GM12865 (cell line): Measurements from ENCODE around the gene CYP39A1.

ENCODE experiments used
- DNase-seq: peaks from one replicate; pipeline ENCODE4 v3.0.0; 2010; ENCODE audit warnings: low read depth
- H3K4me3 ChIP-seq: 2 replicates; pipeline ENCODE4 v1.5.1; 2011; ENCODE audit warnings: mild to moderate bottlenecking, low read depth, low read length, control low read depth
- TF ChIP-seq, protein P1 (sequence below): IDR thresholded peaks from 2 replicates; pipeline ENCODE4 v1.5.1; 2011; ENCODE audit warnings: low read length, control low read depth, low read depth, inconsistent platforms; ENCODE audit not compliant: insufficient read depth; ENCODE audit errors: missing control alignments

Gene CYP39A1

GRCh38 chr6:46688117-46688965, 35.7 kb upstream of the CYP39A1 start:
- TF ChIP-seq, protein P1, sequence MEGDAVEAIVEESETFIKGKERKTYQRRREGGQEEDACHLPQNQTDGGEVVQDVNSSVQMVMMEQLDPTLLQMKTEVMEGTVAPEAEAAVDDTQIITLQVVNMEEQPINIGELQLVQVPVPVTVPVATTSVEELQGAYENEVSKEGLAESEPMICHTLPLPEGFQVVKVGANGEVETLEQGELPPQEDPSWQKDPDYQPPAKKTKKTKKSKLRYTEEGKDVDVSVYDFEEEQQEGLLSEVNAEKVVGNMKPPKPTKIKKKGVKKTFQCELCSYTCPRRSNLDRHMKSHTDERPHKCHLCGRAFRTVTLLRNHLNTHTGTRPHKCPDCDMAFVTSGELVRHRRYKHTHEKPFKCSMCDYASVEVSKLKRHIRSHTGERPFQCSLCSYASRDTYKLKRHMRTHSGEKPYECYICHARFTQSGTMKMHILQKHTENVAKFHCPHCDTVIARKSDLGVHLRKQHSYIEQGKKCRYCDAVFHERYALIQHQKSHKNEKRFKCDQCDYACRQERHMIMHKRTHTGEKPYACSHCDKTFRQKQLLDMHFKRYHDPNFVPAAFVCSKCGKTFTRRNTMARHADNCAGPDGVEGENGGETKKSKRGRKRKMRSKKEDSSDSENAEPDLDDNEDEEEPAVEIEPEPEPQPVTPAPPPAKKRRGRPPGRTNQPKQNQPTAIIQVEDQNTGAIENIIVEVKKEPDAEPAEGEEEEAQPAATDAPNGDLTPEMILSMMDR, result no peak
- no peak for DNase-seq
- no peak overlapping the region for H3K4me3 ChIP-seq

GRCh38 chr6:46687619-46688097, 35.0 kb upstream of the CYP39A1 start, which contains the start of gene TDRD6:
TDRD6 (plus strand) TSS chr6:46687885; CDS start chr6:46688129, 244 bp downstream.
- TF ChIP-seq, protein P1, result no peak
- DNase-seq, result no peak
- no peak within 1 kb of the TSS for H3K4me3 ChIP-seq

DNA sequence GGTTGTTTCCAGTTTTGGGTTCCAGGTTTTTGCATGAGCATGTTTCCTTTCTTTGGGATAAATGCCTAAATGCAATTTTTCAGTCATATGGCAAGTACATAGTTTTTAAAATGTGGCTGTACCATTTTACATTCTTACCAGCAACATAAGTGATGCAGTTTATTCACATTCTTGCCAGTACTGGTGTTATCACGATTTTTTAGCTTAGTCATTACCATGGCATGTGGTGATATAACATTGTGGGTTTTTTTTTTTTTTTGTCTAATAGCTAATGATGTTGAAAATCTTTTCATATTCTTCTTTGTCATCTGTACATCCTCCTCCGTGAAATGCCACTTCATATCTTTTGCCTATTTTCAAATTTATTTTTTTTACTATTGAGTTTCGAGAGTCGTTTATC, 32.2 kb upstream of the CYP39A1 start:
- TF ChIP-seq, protein P1, result no peak
- DNase-seq, result no peak
- H3K4me3 ChIP-seq, result no peak overlapping the region

DNA sequence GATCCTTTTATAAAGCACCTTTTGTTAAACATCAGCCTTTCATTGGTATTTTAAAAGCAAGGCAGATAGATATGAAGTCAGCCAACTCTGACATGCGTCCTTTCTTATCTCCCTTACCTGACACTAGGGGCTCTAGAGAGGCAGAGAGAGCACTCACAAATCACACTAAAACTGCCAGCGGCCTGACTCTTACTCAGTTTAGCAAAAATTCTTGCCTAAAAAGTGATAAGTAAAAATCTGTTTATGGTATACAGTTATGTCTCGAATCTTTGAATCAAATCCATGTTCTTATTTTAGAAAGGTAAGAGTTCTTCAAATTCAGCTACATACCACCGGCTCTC, 24.7 kb upstream of the CYP39A1 start:
- TF ChIP-seq, protein P1, result peak; percentile 32
- no peak overlapping the region for H3K4me3 ChIP-seq
- DNase-seq, result peak; percentile 10

DNA sequence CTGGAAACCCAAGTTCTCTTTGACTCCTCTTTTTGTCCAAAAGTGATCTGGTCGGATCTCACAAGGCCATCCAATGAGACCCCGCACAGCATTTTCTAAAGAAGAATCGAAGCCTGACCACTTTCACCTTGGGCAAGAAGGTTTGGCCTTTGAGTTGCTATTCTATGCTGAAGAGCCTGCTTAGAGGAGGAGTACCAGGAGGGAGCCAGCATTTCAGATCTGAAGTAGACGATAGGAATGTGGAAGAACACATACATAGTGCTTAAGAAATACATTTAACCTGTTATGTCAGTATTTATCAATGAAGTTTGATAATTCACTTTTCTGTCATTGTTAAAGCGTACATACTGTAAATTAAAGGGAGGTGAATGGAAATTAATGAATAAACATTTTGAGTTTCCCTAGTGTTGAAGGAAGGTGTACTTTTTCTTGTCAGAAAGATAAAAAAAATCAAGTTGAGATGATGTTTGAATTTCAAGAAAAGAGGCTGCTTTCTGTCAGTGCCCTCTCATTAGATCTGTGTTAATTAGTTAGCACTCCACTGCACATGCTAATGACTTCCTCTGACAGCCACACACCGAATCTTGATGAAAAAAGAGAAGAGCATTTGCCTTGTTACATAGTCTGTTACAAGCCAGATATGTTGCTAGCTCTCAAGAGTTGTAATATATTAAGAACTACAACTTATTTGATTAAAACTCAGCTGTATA, 24.1 kb upstream of the CYP39A1 start:
- TF ChIP-seq, protein P1, result no peak
- H3K4me3 ChIP-seq, result no peak overlapping the region
- DNase-seq, result no peak

- H3K4me3 ChIP-seq, result no peak overlapping the region
- no peak for DNase-seq
- TF ChIP-seq, protein P1, result no peak
Observed at GRCh38 chr6:46674410-46674809, 21.8 kb upstream of the CYP39A1 start.
